WTC11 (cell line): ENCODE data around the gene RNF150.

Source experiments
- ATF2 ChIP-seq: sonication (generic); formaldehyde crosslinking; IDR thresholded peaks from 2 replicates; pipeline ENCODE4 v1.8.1; 2022; ENCODE audit warnings: low read depth, missing genetic modification reagents, borderline replicate concordance
- ATF3 ChIP-seq: sonication (generic); formaldehyde crosslinking; conservative IDR thresholded peaks from 2 replicates; pipeline ENCODE4 v1.8.1; 2022; ENCODE audit warnings: mild to moderate bottlenecking, missing genetic modification reagents
- CREM ChIP-seq: sonication (generic); formaldehyde crosslinking; IDR thresholded peaks from 2 replicates; pipeline ENCODE4 v1.8.1; 2022; ENCODE audit warnings: mild to moderate bottlenecking, missing genetic modification reagents, moderate library complexity
- CTCF ChIP-seq: fragments of 200-600 bp; IDR thresholded peaks from 2 replicates; pipeline ENCODE4 v1.8.0; 2022; ENCODE audit warnings: antibody characterized with exemption
- GTF2I ChIP-seq: fragments of 250-450 bp; sonication (Bioruptor Pico); conservative IDR thresholded peaks from 2 replicates; pipeline ENCODE4 v1.4.0; 2021; ENCODE audit warnings: mild to moderate bottlenecking
- HMGXB4 ChIP-seq: sonication (generic); formaldehyde crosslinking; IDR thresholded peaks from 2 replicates; pipeline ENCODE4 v1.8.1; 2023; ENCODE audit warnings: mild to moderate bottlenecking, moderate library complexity, missing genetic modification reagents
- JUN ChIP-seq: sonication (generic); formaldehyde crosslinking; IDR thresholded peaks from 2 replicates; pipeline ENCODE4 v1.8.0; 2023; ENCODE audit warnings: mild to moderate bottlenecking, missing genetic modification reagents
- MAX ChIP-seq: sonication (generic); formaldehyde crosslinking; IDR thresholded peaks from 2 replicates; pipeline ENCODE4 v1.8.0; 2022; ENCODE audit warnings: mild to moderate bottlenecking, missing genetic modification reagents
- PRDM15 ChIP-seq: sonication (generic); formaldehyde crosslinking; IDR thresholded peaks from 2 replicates; pipeline ENCODE4 v1.8.0; 2022; ENCODE audit warnings: missing genetic modification reagents
- RORB ChIP-seq: fragments of 250-450 bp; sonication (Bioruptor Pico); IDR thresholded peaks from 2 replicates; pipeline ENCODE4 v1.9.0; 2021; ENCODE audit warnings: mild to moderate bottlenecking
- SMAD3 ChIP-seq: sonication (generic); formaldehyde crosslinking; IDR thresholded peaks from 2 replicates; pipeline ENCODE4 v1.8.0; 2022; ENCODE audit warnings: missing genetic modification reagents, mild to moderate bottlenecking, borderline replicate concordance
- SMAD4 ChIP-seq: sonication (generic); formaldehyde crosslinking; IDR thresholded peaks from 2 replicates; pipeline ENCODE4 v1.8.0; 2022; ENCODE audit warnings: mild to moderate bottlenecking, missing genetic modification reagents

- TF ChIP-seq MAX (CRISPR knock-in tag) (no peak), JUN (no peak), GTF2I (no peak), ATF2 (CRISPR knock-in tag) (no peak), CTCF (no peak), RORB (CRISPR knock-in tag) (no peak), CREM (CRISPR knock-in tag) (no peak), ATF3 (CRISPR knock-in tag) (no peak), HMGXB4 (CRISPR knock-in tag) (no peak), SMAD3 (CRISPR knock-in tag) (no peak), SMAD4 (CRISPR knock-in tag) (no peak), PRDM15 (no peak)
Observed at GRCh38 chr4:140986045-140986444, 147.2 kb downstream of the RNF150 start.
